H1 (cell line): ENCODE results near the gene SENP1. TPM values are rescaled to one million over a fixed set of nuclear protein-coding genes. Genes with fewer than 3 reads are reported as not detected.

Experiments
- CTCF ChIA-PET: fragments of 300-600 bp; sonication (Branson Sonifier 250); formaldehyde crosslinking; loops from one replicate; lab custom pipeline; 2021; ENCODE audit not compliant: partially characterized antibody; lab: Charles Lee
- POLR2A ChIA-PET: fragments of 300-600 bp; sonication (Branson Sonifier 250); formaldehyde crosslinking; loops from one replicate; lab custom pipeline; 2021; ENCODE audit warnings: inconsistent platforms; ENCODE audit not compliant: partially characterized antibody; lab: Charles Lee
- DNase-seq, 2 experiments: peaks; one replicate each; pipeline versions ENCODE4 v3.0.0 to v3.0.0-alpha.2; 2010 to 2022; ENCODE audit warnings: low spot score in 2 of 2, low read depth in 1 of 2, mixed read lengths in 1 of 2
- FAIRE-seq: peaks from 2 replicates; lab custom pipeline; 2011; peaks lifted over from hg19 to GRCh38; lab: Jason Lieb, UNC
- H2AFZ ChIP-seq: 2 replicates; pipeline ENCODE4 v1.8.1; 2012; ENCODE audit warnings: low read length, inconsistent platforms
- H2AK5ac ChIP-seq: 2 replicates; pipeline ENCODE4 v1.6.1; 2013; ENCODE audit warnings: low read depth, low read length
- H2BK120ac ChIP-seq: replicated peaks from 2 replicates; pipeline ENCODE3; 2013; ENCODE audit warnings: low read depth, low read length, inconsistent platforms
- H2BK12ac ChIP-seq: 2 replicates; pipeline ENCODE4 v1.6.1; 2013; ENCODE audit warnings: low read depth, low read length
- H2BK15ac ChIP-seq: 2 replicates; pipeline ENCODE4 v1.6.1; 2013; ENCODE audit warnings: low read length
- H2BK20ac ChIP-seq: 2 replicates; pipeline ENCODE4 v1.6.1; 2013; ENCODE audit warnings: low read length
- H2BK5ac ChIP-seq: 2 replicates; pipeline ENCODE4 v1.6.1; 2013; ENCODE audit warnings: low read depth, low read length
- H3K14ac ChIP-seq: 2 replicates; pipeline ENCODE4 v1.6.1; 2013; ENCODE audit warnings: inconsistent platforms; ENCODE audit not compliant: insufficient read length
- H3K18ac ChIP-seq: 2 replicates; pipeline ENCODE4 v1.6.1; 2013; ENCODE audit warnings: low read length; ENCODE audit errors: extremely low read depth
- H3K23ac ChIP-seq: 2 replicates; pipeline ENCODE4 v1.6.1; 2013; ENCODE audit warnings: inconsistent platforms; ENCODE audit not compliant: insufficient read length
- H3K23me2 ChIP-seq: 2 replicates; pipeline ENCODE4 v1.6.1; 2013; ENCODE audit warnings: low read depth, low read length
- H3K27ac ChIP-seq: 2 replicates; pipeline ENCODE4 v1.6.1; 2011; ENCODE audit warnings: low read depth, low read length, inconsistent platforms
- H3K27me3 ChIP-seq, 4 experiments: replicated peaks in 1 of 4; 1 replicate in 1 of 4; 2 replicates in 3 of 4; pipeline versions ENCODE4 v1.6.1 to v1.8.1; 2011 to 2013; ENCODE audit warnings: low read length in 3 of 4, mild to moderate bottlenecking in 3 of 4, inconsistent platforms in 2 of 4, mixed read lengths in 2 of 4, moderate library complexity in 1 of 4; ENCODE audit not compliant: control insufficient read depth in 3 of 4, insufficient read depth in 3 of 4; ENCODE audit errors: extremely low read depth in 1 of 4
- H3K36me3 ChIP-seq, 4 experiments: 2 replicates each; pipeline versions ENCODE4 v1.6.1 to v1.8.1; 2011 to 2013; ENCODE audit warnings: mild to moderate bottlenecking in 4 of 4, low read length in 3 of 4, moderate library complexity in 2 of 4, control low read depth in 1 of 4, inconsistent platforms in 1 of 4; ENCODE audit not compliant: insufficient read depth in 4 of 4, control insufficient read depth in 2 of 4
- H3K4ac ChIP-seq: replicated peaks from 2 replicates; pipeline ENCODE3; 2013; ENCODE audit warnings: low read length, low read depth, mixed read lengths, inconsistent platforms; ENCODE audit not compliant: insufficient read length
- H3K4me1 ChIP-seq, 4 experiments: replicated peaks in 1 of 4; 1 replicate in 1 of 4; 2 replicates in 3 of 4; pipeline versions ENCODE4 v1.6.1 to v1.8.1; 2011 to 2013; ENCODE audit warnings: low read length in 3 of 4, inconsistent platforms in 2 of 4, mixed read lengths in 1 of 4; ENCODE audit not compliant: insufficient read depth in 4 of 4, control insufficient read depth in 3 of 4
- H3K4me2 ChIP-seq, 2 experiments: 2 replicates each; pipeline versions ENCODE4 v1.6.1 to v1.8.1; 2011 to 2013; ENCODE audit warnings: low read depth in 2 of 2, low read length in 2 of 2, control low read depth in 1 of 2, inconsistent platforms in 1 of 2, mild to moderate bottlenecking in 1 of 2; ENCODE audit not compliant: insufficient read depth in 1 of 2
- H3K4me3 ChIP-seq, 4 experiments: fragments of 200-600, 300-600 bp in 1 of 4; sonication (generic), shearing (Covaris generic), sonication (Bioruptor Twin) in 1 of 4; 2 replicates each; pipeline versions ENCODE4 v1.5.1 to v1.8.1; 2011 to 2016; ENCODE audit warnings: low read length in 4 of 4, low read depth in 3 of 4, control low read depth in 2 of 4, inconsistent platforms in 2 of 4, mild to moderate bottlenecking in 2 of 4, mixed read lengths in 1 of 4, moderate library complexity in 1 of 4; ENCODE audit not compliant: insufficient read depth in 2 of 4; ENCODE audit errors: extremely low read depth in 1 of 4
- H3K56ac ChIP-seq: replicated peaks from 2 replicates; pipeline ENCODE3; 2013; ENCODE audit warnings: low read depth, mild to moderate bottlenecking, mixed read lengths, low read length, inconsistent platforms; ENCODE audit not compliant: insufficient read length
- H3K79me1 ChIP-seq: 2 replicates; pipeline ENCODE4 v1.6.1; 2013; ENCODE audit warnings: low read depth, low read length, control low read depth
- H3K79me2 ChIP-seq, 2 experiments: 2 replicates each; pipeline versions ENCODE4 v1.6.1 to v1.8.1; 2012 to 2013; ENCODE audit warnings: low read length in 2 of 2, mild to moderate bottlenecking in 2 of 2, inconsistent platforms in 1 of 2; ENCODE audit not compliant: insufficient read depth in 2 of 2, control insufficient read depth in 1 of 2
- H3K9ac ChIP-seq, 4 experiments: replicated peaks in 1 of 4; 1 replicate in 1 of 4; 2 replicates in 3 of 4; pipeline versions ENCODE4 v1.6.1 to v1.8.1; 2011 to 2013; ENCODE audit warnings: low read depth in 3 of 4, low read length in 3 of 4, control low read depth in 2 of 4, mild to moderate bottlenecking in 2 of 4, moderate library complexity in 2 of 4, inconsistent platforms in 1 of 4; ENCODE audit errors: extremely low read depth in 1 of 4
- H3K9me3 ChIP-seq, 2 experiments: 2 replicates each; pipeline versions ENCODE4 v1.6.1 to v1.8.1; 2012 to 2013; ENCODE audit warnings: mild to moderate bottlenecking in 2 of 2, moderate library complexity in 2 of 2, control low read depth in 1 of 2, inconsistent platforms in 1 of 2, low read depth in 1 of 2, low read length in 1 of 2, mixed read lengths in 1 of 2; ENCODE audit not compliant: insufficient read depth in 2 of 2
- H4K20me1 ChIP-seq, 2 experiments: replicated peaks in 1 of 2; 2 replicates each; pipeline versions ENCODE3 to v1.8.1; 2011 to 2013; ENCODE audit warnings: inconsistent platforms in 2 of 2, low read length in 2 of 2, mild to moderate bottlenecking in 1 of 2; ENCODE audit not compliant: insufficient read depth in 2 of 2, control insufficient read depth in 1 of 2
- H4K5ac ChIP-seq: 2 replicates; pipeline ENCODE4 v1.6.1; 2013; ENCODE audit warnings: low read length, low read depth, mixed read lengths, inconsistent platforms; ENCODE audit not compliant: insufficient read length
- H4K8ac ChIP-seq: 2 replicates; pipeline ENCODE4 v1.8.0; 2013; ENCODE audit warnings: mild to moderate bottlenecking, moderate library complexity, low read length, inconsistent platforms; ENCODE audit not compliant: insufficient read depth; ENCODE audit errors: extremely low read depth
- H4K91ac ChIP-seq: replicated peaks from 2 replicates; pipeline ENCODE3; 2013; ENCODE audit warnings: low read length, mixed read lengths, inconsistent platforms; ENCODE audit not compliant: insufficient read length
- BACH1 ChIP-seq: IDR thresholded peaks from 2 replicates; pipeline ENCODE4 v1.6.1; 2012; ENCODE audit warnings: low read length, improper control_type of control experiment
- CTBP2 ChIP-seq: IDR thresholded peaks from 2 replicates; pipeline ENCODE4 v1.7.0; 2011; ENCODE audit warnings: borderline replicate concordance, mild to moderate bottlenecking, moderate library complexity, mixed read lengths, low read length; ENCODE audit not compliant: insufficient read depth, insufficient read length
- EP300 ChIP-seq, 2 experiments: IDR thresholded peaks; 1 replicate in 1 of 2; 2 replicates in 1 of 2; pipeline ENCODE4 v1.6.1; 2011 to 2012; ENCODE audit warnings: low read depth in 2 of 2, low read length in 2 of 2, mild to moderate bottlenecking in 2 of 2, borderline replicate concordance in 1 of 2, inconsistent platforms in 1 of 2, moderate library complexity in 1 of 2
- HDAC6 ChIP-seq: IDR thresholded peaks from one replicate; pipeline ENCODE4 v1.7.1; 2012; ENCODE audit warnings: low read depth, mild to moderate bottlenecking, inconsistent platforms, low read length, moderate library complexity
- JUN ChIP-seq: IDR thresholded peaks from 2 replicates; pipeline ENCODE4 v1.6.1; 2011; ENCODE audit warnings: low read depth, mild to moderate bottlenecking, improper control_type of control experiment, low read length
- KDM5A ChIP-seq: fragments of 200-600 bp; IDR thresholded peaks from 2 replicates; pipeline ENCODE4 v1.7.1; 2012; ENCODE audit warnings: mild to moderate bottlenecking, low read length, inconsistent platforms, mixed read lengths
- MAX ChIP-seq: IDR thresholded peaks from 2 replicates; pipeline ENCODE4 v1.6.1; 2012; ENCODE audit warnings: inconsistent platforms
- NRF1 ChIP-seq: IDR thresholded peaks from 2 replicates; pipeline ENCODE4 v1.6.1; 2011; ENCODE audit warnings: mild to moderate bottlenecking, low read depth, low read length, improper control_type of control experiment
- POU5F1 ChIP-seq: IDR thresholded peaks from 2 replicates; pipeline ENCODE4 v1.6.1; 2011; ENCODE audit warnings: low read depth, mild to moderate bottlenecking, low read length, moderate library complexity
- RBBP5 ChIP-seq: IDR thresholded peaks from 2 replicates; pipeline ENCODE4 v1.7.1; 2012; ENCODE audit warnings: low read depth, mild to moderate bottlenecking, inconsistent platforms, low read length, moderate library complexity, borderline replicate concordance
- RFX5 ChIP-seq: IDR thresholded peaks from 2 replicates; pipeline ENCODE4 v1.6.1; 2011; ENCODE audit warnings: low read depth, low read length, improper control_type of control experiment, borderline replicate concordance
- RXRA ChIP-seq: IDR thresholded peaks from 2 replicates; pipeline ENCODE4 v1.6.1; 2011; ENCODE audit warnings: low read depth, mild to moderate bottlenecking, low read length, moderate library complexity; ENCODE audit not compliant: insufficient read depth
- SP2 ChIP-seq: IDR thresholded peaks from 2 replicates; pipeline ENCODE4 v1.6.1; 2012; ENCODE audit warnings: mild to moderate bottlenecking, low read length, inconsistent platforms
- SUZ12 ChIP-seq: fragments of 200-600 bp; sonication (generic); IDR thresholded peaks from 2 replicates; pipeline ENCODE4 v1.6.1; 2012; ENCODE audit warnings: mild to moderate bottlenecking, inconsistent platforms, low read length, moderate library complexity, mixed read lengths
- TCF12 ChIP-seq: IDR thresholded peaks from 2 replicates; pipeline ENCODE4 v1.6.1; 2011; ENCODE audit warnings: low read depth, mild to moderate bottlenecking, low read length
- WGBS, 2 experiments: shearing (Covaris generic) in 1 of 2; methylation state at CpG; one replicate each; pipeline versions ENCODE4 v1.1.6 to v1.1.7; 2013 to 2015; ENCODE audit warnings: low lambda C conversion rate in 2 of 2, mixed read lengths in 2 of 2, inconsistent platforms in 1 of 2, low coverage in 1 of 2, missing lambda C conversion rate in 1 of 2; ENCODE audit not compliant: insufficient replicate concordance in 2 of 2, insufficient coverage in 1 of 2, insufficient read length in 1 of 2; ENCODE audit errors: extremely low coverage in 1 of 2, missing lambda C conversion rate in 1 of 2; 5-methylcytosine and 5-hydroxymethylcytosine counted together
- polyA plus RNA-seq, 7 experiments: library from polyadenylated mRNA; depleted of rRNA in 3 of 7; stranded (reverse) in 5 of 7; unstranded in 2 of 7; fragments of >200 nt in 5 of 7; fragments of 200-250 nt in 2 of 7; gene quantifications; 1 replicate in 5 of 7; 2 replicates in 1 of 7; 4 replicates in 1 of 7; pipeline versions ENCODE4 v1.2.1 to v1.2.3, GENCODE V29; 2011 to 2013; ENCODE audit warnings: missing spikeins in 2 of 7, mixed read lengths in 2 of 7
- total RNA-seq: library from RNA; stranded (reverse); fragmentation: NEBNext Ultra II Directional; extraction: Animal tissue kit (Norgen Biotek cat#: 25700); gene quantifications from 2 replicates; pipeline ENCODE4 v1.2.1, GENCODE V29; 2021

SENP1 gene
- total and polyA plus RNA-seq, 2 of the 8 experiments (the other 6 are each of a cell fraction or from before 2014, with no cell fraction given): 14.2 to 31.5 TPM

- Histone ChIP-seq H3K56ac (no peak overlapping the region), H2BK120ac (no peak overlapping the region), H3K36me3 (peaks cover 0 to 34% (median 15%) of the 10 kb centered on the region in 4 experiments; a peak in 7 of 8 replicates), H2BK12ac (no peak overlapping the region), H3K79me1 (no peaks in the 10 kb centered on the region), H3K23me2 (no peaks in the 10 kb centered on the region), H3K9me3 (no peaks in the 10 kb centered on the region), H3K27me3 (no peaks in the 10 kb centered on the region), H2BK20ac (no peak overlapping the region), H2AK5ac (no peak overlapping the region), H4K5ac (no peak overlapping the region), H3K27ac (no peak overlapping the region), H3K14ac (no peak overlapping the region), H4K20me1 (peaks cover 0 to 2% of the 10 kb centered on the region in 2 experiments), H3K4me2 (no peak overlapping the region), H4K8ac (no peak overlapping the region), H3K4ac (no peak overlapping the region), H3K23ac (no peak overlapping the region), H2BK15ac (no peak overlapping the region), H2AFZ (no peak overlapping the region), H3K18ac (no peak overlapping the region), H3K9ac (no peak overlapping the region), H3K79me2 (no peaks in the 10 kb centered on the region), H4K91ac (no peak overlapping the region), H3K4me3 (no peak overlapping the region), H3K4me1 (no peaks in the 10 kb centered on the region), H2BK5ac (no peak overlapping the region)
- POLR2A ChIA-PET: no interaction called here
- no peak for FAIRE-seq
- DNase-seq: no peak
- WGBS, 2 experiments: 88% methylated on average over 3 of the region's 3 CpGs; no CpG with 5 or more reads in 1 of the 2 experiments
- TF ChIP-seq RBBP5 (no peak), SP2 (no peak), RXRA (no peak), MAX (no peak), POU5F1 (no peak), CTBP2 (no peak), TCF12 (no peak), KDM5A (no peak), BACH1 (no peak), HDAC6 (no peak), SUZ12 (no peak), EP300 (IDR thresholded peaks at IDR 0.05; ENCODE audit: borderline replicate concordance in 1 of 2, low read depth in 2 of 2, low read length in 2 of 2) (no peak), JUN (no peak), RFX5 (no peak), NRF1 (no peak)
- CTCF ChIA-PET: interaction anchor here (1.2 to 1.5 kb wide), 3 partner anchors 12 to 85 kb away, joined by 3 to 5 read pairs (median 3); no protein-coding TSS in a partner anchor
Observed at GRCh38 chr12:48086327-48086726, 19.6 kb downstream of the SENP1 start.
